Mesenchymal stem cell (in vitro differentiated cells and primary cell): ENCODE measurements around the gene TAF10.

Source experiments
- DNase-seq: peaks from one replicate; pipeline ENCODE4 v3.0.0-alpha.2; 2013
- H2AFZ ChIP-seq: one replicate; pipeline ENCODE4 v1.6.1; 2013; ENCODE audit warnings: low read depth, mild to moderate bottlenecking, control low read depth, inconsistent platforms, low read length, moderate library complexity
- H2AK5ac ChIP-seq: 2 replicates; pipeline ENCODE4 v1.6.1; 2013; ENCODE audit warnings: low read length, moderate library complexity, mild to moderate bottlenecking, inconsistent platforms; ENCODE audit not compliant: severe bottlenecking
- H2BK120ac ChIP-seq: one replicate; pipeline ENCODE4 v1.6.1; 2013; ENCODE audit warnings: low read depth, mild to moderate bottlenecking, inconsistent platforms, low read length, moderate library complexity
- H2BK12ac ChIP-seq, 2 experiments: one replicate each; pipeline ENCODE4 v1.6.1; 2013; ENCODE audit warnings: inconsistent platforms in 2 of 2, low read length in 2 of 2, mild to moderate bottlenecking in 2 of 2, moderate library complexity in 2 of 2, control low read depth in 1 of 2
- H2BK15ac ChIP-seq: one replicate; pipeline ENCODE4 v1.6.1; 2013; ENCODE audit warnings: mild to moderate bottlenecking, low read depth, inconsistent platforms; ENCODE audit not compliant: poor library complexity, severe bottlenecking
- H2BK5ac ChIP-seq: 2 replicates; pipeline ENCODE4 v1.6.1; 2013; ENCODE audit warnings: low read depth, mild to moderate bottlenecking, low read length, control low read depth, inconsistent platforms; ENCODE audit not compliant: poor library complexity, severe bottlenecking
- H3K14ac ChIP-seq, 2 experiments: one replicate each; pipeline ENCODE4 v1.6.1; 2013; ENCODE audit warnings: inconsistent platforms in 2 of 2, low read length in 2 of 2, control low read depth in 1 of 2, mild to moderate bottlenecking in 1 of 2, moderate library complexity in 1 of 2
- H3K18ac ChIP-seq, 2 experiments: one replicate each; pipeline ENCODE4 v1.6.1; 2013; ENCODE audit warnings: inconsistent platforms in 2 of 2, low read length in 2 of 2, control low read depth in 1 of 2, low read depth in 1 of 2, mild to moderate bottlenecking in 1 of 2
- H3K23ac ChIP-seq, 2 experiments: one replicate each; pipeline ENCODE4 v1.6.1; 2013; ENCODE audit warnings: inconsistent platforms in 2 of 2, low read length in 2 of 2, mild to moderate bottlenecking in 2 of 2, moderate library complexity in 2 of 2, control low read depth in 1 of 2
- H3K27ac ChIP-seq: 2 replicates; pipeline ENCODE4 v1.5.1; 2013; ENCODE audit warnings: mild to moderate bottlenecking, moderate library complexity, low read length, control low read depth, inconsistent platforms; ENCODE audit not compliant: poor library complexity, severe bottlenecking
- H3K27me3 ChIP-seq, 2 experiments: 2 replicates each; pipeline versions ENCODE4 v1.6.1 to v1.7.0; 2013; ENCODE audit warnings: low read length in 2 of 2, mild to moderate bottlenecking in 2 of 2, moderate library complexity in 2 of 2, control low read depth in 1 of 2, inconsistent platforms in 1 of 2; ENCODE audit not compliant: control insufficient read depth in 1 of 2, insufficient read depth in 1 of 2
- H3K36me3 ChIP-seq, 2 experiments: 2 replicates each; pipeline versions ENCODE4 v1.6.1 to v1.7.0; 2013; ENCODE audit warnings: low read length in 2 of 2, control low read depth in 1 of 2, inconsistent platforms in 1 of 2, low read depth in 1 of 2, mild to moderate bottlenecking in 1 of 2; ENCODE audit not compliant: insufficient read depth in 2 of 2, control insufficient read depth in 1 of 2
- H3K4ac ChIP-seq, 2 experiments: one replicate each; pipeline ENCODE4 v1.6.1; 2013; ENCODE audit warnings: inconsistent platforms in 2 of 2, low read length in 2 of 2, mild to moderate bottlenecking in 2 of 2, moderate library complexity in 2 of 2, control low read depth in 1 of 2, low read depth in 1 of 2
- H3K4me1 ChIP-seq: 2 replicates; pipeline ENCODE4 v1.6.1; 2013; ENCODE audit warnings: low read depth, low read length, control low read depth; ENCODE audit not compliant: control insufficient read depth, insufficient read depth
- H3K4me2 ChIP-seq: 2 replicates; pipeline ENCODE4 v1.6.1; 2013; ENCODE audit warnings: low read length, mild to moderate bottlenecking, inconsistent platforms; ENCODE audit not compliant: poor library complexity, severe bottlenecking
- H3K4me3 ChIP-seq, 2 experiments: 2 replicates each; pipeline versions ENCODE4 v1.5.1 to v1.7.0; 2013; ENCODE audit warnings: low read length in 2 of 2, mild to moderate bottlenecking in 2 of 2, control low read depth in 1 of 2, low read depth in 1 of 2; ENCODE audit not compliant: insufficient read depth in 1 of 2
- H3K79me1 ChIP-seq: replicated peaks from 2 replicates; pipeline ENCODE4 v1.6.1; 2013; ENCODE audit warnings: mild to moderate bottlenecking, control low read depth, low read length, inconsistent platforms; ENCODE audit not compliant: poor library complexity, severe bottlenecking
- H3K9ac ChIP-seq: 2 replicates; pipeline ENCODE4 v1.7.0; 2013; ENCODE audit warnings: mild to moderate bottlenecking, low read length, moderate library complexity
- H3K9me3 ChIP-seq: 2 replicates; pipeline ENCODE4 v1.7.0; 2013; ENCODE audit warnings: mild to moderate bottlenecking, low read length; ENCODE audit not compliant: control insufficient read depth
- H4K8ac ChIP-seq: one replicate; pipeline ENCODE4 v1.6.1; 2013; ENCODE audit warnings: inconsistent platforms, mild to moderate bottlenecking, low read length, moderate library complexity
- H4K91ac ChIP-seq: one replicate; pipeline ENCODE4 v1.6.1; 2013; ENCODE audit warnings: mild to moderate bottlenecking, low read length, inconsistent platforms
- WGBS: methylation state at CpG from one replicate; pipeline ENCODE4 v1.1.7; 2013; ENCODE audit warnings: mixed read lengths; 5-methylcytosine and 5-hydroxymethylcytosine counted together

TAF10 gene

DNA sequence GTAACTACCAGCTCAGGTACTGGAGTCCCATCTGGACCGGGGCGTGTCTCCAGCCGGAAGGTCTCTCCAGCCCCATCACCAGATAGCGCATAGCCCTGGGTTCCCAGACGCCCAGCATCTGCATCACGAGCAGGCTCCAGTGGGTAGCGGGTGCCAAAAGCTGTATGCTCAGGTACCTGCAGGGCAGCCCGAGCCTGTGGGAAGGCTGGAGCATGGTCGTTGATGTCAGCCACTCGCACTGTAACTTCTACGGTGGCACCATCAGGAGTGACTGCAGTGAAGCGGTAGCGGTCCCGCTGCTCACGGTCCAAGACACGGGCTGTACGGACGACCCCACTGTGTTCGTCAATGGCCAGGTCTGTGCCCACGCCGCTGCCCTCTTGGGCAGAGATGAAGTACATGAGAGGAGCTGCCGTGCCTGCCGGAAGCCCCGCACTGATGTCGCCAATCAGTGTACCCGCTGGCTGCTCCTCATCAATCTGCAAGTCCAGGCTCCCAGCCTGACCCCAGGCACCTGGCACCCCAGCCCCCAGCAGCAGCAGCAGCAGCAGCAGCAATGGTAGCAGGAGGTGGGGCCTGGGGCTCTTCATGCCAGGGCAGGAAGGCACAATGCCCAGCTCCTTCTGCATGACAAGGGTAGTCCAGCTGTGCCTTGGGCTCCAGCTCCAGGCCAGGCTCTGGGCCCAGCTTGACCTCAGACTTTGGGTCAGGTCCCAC, 29.1 kb upstream of the TAF10 start:
- H2BK120ac ChIP-seq: no peak overlapping the region
- H3K4me2 ChIP-seq: no peak overlapping the region
- H3K4ac ChIP-seq: peak overlapping the region in 1 of 2 experiments; percentile 42
- no peak for DNase-seq
- no peak overlapping the region for H2BK5ac ChIP-seq
- H4K91ac ChIP-seq: peak overlapping the region; percentile 68
- 98% methylated on average over 26 of the region's 26 CpGs for WGBS
- no peak overlapping the region for H2AFZ ChIP-seq
- H3K4me1 ChIP-seq: peaks cover 5% of the 10 kb centered on the region
- no peaks in the 10 kb centered on the region for H3K79me1 ChIP-seq
- no peak overlapping the region for H2AK5ac ChIP-seq
- no peak overlapping the region for H3K4me3 ChIP-seq
- peak overlapping the region; percentile 53 for H4K8ac ChIP-seq
- H3K27me3 ChIP-seq: peaks cover 3 to 37% of the 10 kb centered on the region in 2 experiments
- H3K23ac ChIP-seq: no peak overlapping the region
- H2BK12ac ChIP-seq: peak overlapping the region; percentile 22 to 28
- peak overlapping the region; percentile 49 for H2BK15ac ChIP-seq
- H3K36me3 ChIP-seq: peaks cover 0 to 17% of the 10 kb centered on the region in 2 experiments
- H3K14ac ChIP-seq: no peak overlapping the region
- no peak overlapping the region for H3K27ac ChIP-seq
- no peak overlapping the region for H3K9ac ChIP-seq
- peak overlapping the region in 1 of 2 experiments; percentile 34 for H3K18ac ChIP-seq
- H3K9me3 ChIP-seq: peaks cover 5% of the 10 kb centered on the region

- Histone ChIP-seq H4K8ac (no peak overlapping the region), H3K23ac (no peak overlapping the region), H2BK15ac (no peak overlapping the region), H3K9ac (no peak overlapping the region), H4K91ac (peak overlapping the region; percentile 10), H3K27ac (no peak overlapping the region), H2BK12ac (no peak overlapping the region), H3K4ac (no peak overlapping the region), H3K4me2 (no peak overlapping the region), H3K4me3 (no peak overlapping the region), H3K9me3 (peaks cover 5% of the 10 kb centered on the region), H3K79me1 (no peaks in the 10 kb centered on the region), H2AFZ (no peak overlapping the region), H2BK5ac (no peak overlapping the region), H2BK120ac (no peak overlapping the region), H3K36me3 (peaks cover 0 to 17% of the 10 kb centered on the region in 2 experiments), H3K27me3 (peaks cover 3 to 33% of the 10 kb centered on the region in 2 experiments), H3K4me1 (peaks cover 7% of the 10 kb centered on the region), H3K18ac (no peak overlapping the region), H3K14ac (no peak overlapping the region), H2AK5ac (no peak overlapping the region)
- no peak for DNase-seq
- 96% methylated on average over 36 of the region's 36 CpGs for WGBS
These were observed 28.3 kb upstream of the TAF10 start for GRCh38 chr11:6640036-6640984.

DNA sequence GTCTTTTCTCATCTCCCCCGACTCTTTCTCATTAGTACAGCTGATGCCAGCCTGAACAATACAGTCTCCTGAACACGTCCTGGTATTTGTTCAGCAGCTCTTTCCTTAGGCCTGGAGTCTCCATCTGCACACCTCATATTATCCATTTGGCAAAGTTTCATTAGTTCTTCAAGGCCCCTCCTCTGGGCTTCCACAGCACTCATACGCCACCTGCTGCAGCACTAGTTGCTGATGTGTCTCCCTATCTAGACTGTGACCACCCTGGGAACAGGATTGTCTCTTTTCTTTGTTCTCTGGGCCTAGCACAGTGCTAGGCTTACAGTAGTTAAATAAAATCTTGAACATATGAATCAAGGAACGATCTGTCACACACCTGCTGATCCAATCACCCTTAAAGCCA, 26.4 kb upstream of the TAF10 start:
- Histone ChIP-seq H3K9me3 (no peaks in the 10 kb centered on the region), H3K4me2 (no peak overlapping the region), H3K4me1 (peaks cover 7% of the 10 kb centered on the region), H2AK5ac (no peak overlapping the region), H2AFZ (no peak overlapping the region), H3K79me1 (no peaks in the 10 kb centered on the region), H2BK5ac (no peak overlapping the region), H2BK12ac (peak overlapping the region in 1 of 2 experiments; percentile 68), H3K36me3 (peaks cover 0 to 20% of the 10 kb centered on the region in 2 experiments), H3K14ac (no peak overlapping the region), H3K27ac (no peak overlapping the region), H3K27me3 (peaks cover 0 to 14% of the 10 kb centered on the region in 2 experiments), H4K8ac (no peak overlapping the region), H3K18ac (peak overlapping the region; percentile 55 to 79), H4K91ac (no peak overlapping the region), H3K4me3 (no peak overlapping the region), H2BK120ac (no peak overlapping the region), H2BK15ac (no peak overlapping the region), H3K9ac (no peak overlapping the region), H3K23ac (no peak overlapping the region), H3K4ac (peak overlapping the region in 1 of 2 experiments; percentile 81)
- DNase-seq: no peak
- WGBS: 87% methylated on average over 4 of the region's 4 CpGs

DNA sequence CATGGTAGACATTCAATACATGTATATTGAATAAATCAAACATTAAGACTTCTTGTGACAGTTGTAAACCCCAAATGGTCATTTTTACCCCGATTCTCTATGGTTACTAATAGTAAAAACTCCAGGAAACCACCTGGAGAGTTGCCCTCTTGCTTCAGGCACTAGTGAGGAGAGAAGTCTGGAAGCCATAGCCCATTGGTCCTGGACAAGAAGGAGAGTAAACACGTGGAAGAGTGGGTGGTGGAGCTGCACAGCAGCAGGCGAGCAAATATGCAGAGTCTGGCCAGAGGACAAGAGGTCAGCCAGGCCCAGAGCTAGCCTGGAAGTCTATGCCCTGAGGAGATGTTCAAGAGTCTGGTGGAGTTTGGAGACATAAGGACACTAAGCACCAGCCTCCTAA, 25.9 kb upstream of the TAF10 start:
- H3K4ac ChIP-seq: peak overlapping the region in 1 of 2 experiments; percentile 3
- no peaks in the 10 kb centered on the region for H3K79me1 ChIP-seq
- WGBS: 30% methylated on average over 3 of the region's 3 CpGs
- no peak overlapping the region for H2AFZ ChIP-seq
- H2BK5ac ChIP-seq: no peak overlapping the region
- H3K4me3 ChIP-seq: no peak overlapping the region
- H3K4me2 ChIP-seq: no peak overlapping the region
- H2BK120ac ChIP-seq: no peak overlapping the region
- no peak overlapping the region for H3K14ac ChIP-seq
- no peak overlapping the region for H2AK5ac ChIP-seq
- no peak overlapping the region for H2BK12ac ChIP-seq
- peak; percentile 69 for DNase-seq
- no peak overlapping the region for H4K8ac ChIP-seq
- H3K9me3 ChIP-seq: no peaks in the 10 kb centered on the region
- peaks cover 0 to 8% of the 10 kb centered on the region in 2 experiments for H3K27me3 ChIP-seq
- no peak overlapping the region for H3K23ac ChIP-seq
- no peak overlapping the region for H3K27ac ChIP-seq
- peaks cover 0 to 20% of the 10 kb centered on the region in 2 experiments for H3K36me3 ChIP-seq
- no peak overlapping the region for H2BK15ac ChIP-seq
- H3K9ac ChIP-seq: no peak overlapping the region
- no peak overlapping the region for H4K91ac ChIP-seq
- peaks cover 7% of the 10 kb centered on the region for H3K4me1 ChIP-seq
- H3K18ac ChIP-seq: peak overlapping the region in 1 of 2 experiments; percentile 79
